Ecto neural progenitor cell (in vitro differentiated cells): ENCODE data around the gene PDK1.

Experiments
- DNase-seq: peaks from one replicate; pipeline ENCODE4 v3.0.0-alpha.2; 2018; ENCODE audit warnings: low spot score

Gene PDK1

DNA sequence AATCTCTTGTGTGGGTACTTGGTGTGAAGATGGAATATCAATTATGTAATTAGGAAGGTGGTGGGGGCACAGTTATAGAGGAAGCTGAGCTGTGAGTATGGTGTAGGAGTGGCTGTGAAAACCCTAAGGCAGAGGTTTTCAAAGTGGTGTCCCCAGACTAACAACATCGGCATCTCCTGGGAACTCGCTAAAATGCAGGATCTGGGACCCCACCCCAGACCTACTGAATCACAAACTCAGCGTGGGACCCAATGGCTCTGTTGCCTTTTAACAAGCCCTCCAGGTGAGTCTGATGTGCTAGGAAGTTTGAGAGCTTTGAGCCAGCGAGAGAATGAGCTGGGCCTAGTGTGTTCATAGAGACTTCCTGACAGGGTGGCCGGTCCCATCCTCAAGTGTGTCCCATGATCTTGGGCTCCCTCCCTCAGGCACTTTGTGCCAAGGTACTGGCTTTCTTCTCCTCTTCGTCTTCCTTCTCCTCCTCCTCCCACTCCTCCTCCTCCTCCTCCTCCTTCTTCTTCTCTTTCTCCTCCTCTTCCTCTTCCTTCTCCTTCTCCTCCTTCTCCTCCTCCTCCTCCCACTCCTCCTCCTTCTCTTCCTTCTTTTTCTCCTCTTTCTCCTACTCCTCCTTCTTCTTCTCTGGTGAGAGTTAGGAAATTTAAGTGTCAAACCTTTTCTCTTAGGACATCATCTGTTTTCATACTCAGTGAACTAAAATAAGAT, 86.6 kb downstream of the PDK1 start:
- no peak for DNase-seq

DNA sequence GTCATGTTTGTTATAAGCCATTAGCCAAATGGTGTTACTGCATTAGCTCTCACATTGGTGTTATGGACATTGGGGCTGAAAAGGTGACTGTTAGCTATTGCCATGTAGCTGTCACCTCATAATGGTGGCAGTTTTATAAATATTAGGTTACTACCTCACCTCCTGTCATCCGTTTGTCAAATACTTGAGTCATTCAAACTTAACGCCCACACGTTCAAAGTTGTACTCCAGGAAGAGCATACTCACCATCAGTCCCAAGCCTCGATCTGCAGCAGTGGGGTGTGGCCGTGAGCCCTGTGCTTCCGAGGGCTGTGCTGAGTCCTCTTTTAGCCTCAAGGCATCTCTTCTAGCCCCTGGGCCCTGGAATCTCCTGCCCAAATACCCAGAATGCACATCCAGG, 87.3 kb downstream of the PDK1 start:
- no peak for DNase-seq

DNA sequence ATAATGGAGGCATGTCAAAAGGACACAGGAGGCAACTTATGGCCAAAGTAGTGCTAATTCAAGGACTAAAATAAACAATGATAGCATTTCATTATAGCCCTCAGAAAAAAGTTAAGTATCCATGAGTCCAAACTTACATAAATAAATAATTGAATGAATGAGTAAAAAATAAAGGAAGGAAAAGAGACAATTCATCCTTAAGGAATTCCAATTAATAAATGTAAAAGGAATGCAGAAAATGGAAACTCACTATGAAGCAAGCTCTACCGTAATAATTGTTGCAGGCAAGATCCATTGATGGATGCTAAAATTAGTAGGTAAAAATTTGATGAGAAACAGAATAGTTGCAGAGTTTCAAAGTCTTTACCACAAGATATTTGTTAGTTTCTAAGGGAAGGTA, 91.5 kb downstream of the PDK1 start:
- no peak for DNase-seq

DNA sequence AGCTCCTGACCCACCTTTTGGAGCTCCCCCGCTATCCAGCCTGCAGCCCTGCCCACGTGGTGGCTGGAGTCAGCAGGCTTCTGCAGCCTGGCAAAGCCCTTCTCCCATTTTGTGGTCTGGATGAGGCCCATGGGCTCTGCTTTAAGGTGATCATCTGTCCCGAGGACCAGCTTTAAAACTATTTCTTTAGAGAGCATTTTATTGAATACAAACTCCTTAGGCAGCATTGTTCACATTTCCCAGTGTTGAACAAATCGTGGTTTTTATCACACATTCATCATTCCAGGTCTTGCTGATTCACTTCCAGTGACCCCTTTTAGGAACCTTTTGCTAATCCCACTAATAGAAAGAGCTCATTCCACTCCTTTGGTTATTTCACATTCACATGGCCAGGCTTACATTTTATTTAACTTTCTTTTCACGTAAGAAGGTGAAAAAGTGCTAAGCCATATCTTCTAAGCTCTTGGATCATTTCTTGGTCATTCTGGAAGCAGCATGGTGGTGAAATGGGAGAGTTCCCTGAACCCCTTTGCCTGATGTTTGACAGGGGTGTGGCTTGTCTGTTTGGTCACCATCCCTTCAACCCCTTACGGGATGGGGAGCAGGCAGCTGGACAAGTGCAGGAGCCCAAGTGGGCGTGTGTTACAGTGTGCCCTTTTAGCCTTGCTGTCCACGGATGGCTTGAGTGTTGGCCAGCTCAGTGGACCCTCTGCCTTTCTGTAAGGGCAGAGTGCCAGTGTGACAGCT, 99.4 kb downstream of the PDK1 start:
- DNase-seq: no peak

DNA sequence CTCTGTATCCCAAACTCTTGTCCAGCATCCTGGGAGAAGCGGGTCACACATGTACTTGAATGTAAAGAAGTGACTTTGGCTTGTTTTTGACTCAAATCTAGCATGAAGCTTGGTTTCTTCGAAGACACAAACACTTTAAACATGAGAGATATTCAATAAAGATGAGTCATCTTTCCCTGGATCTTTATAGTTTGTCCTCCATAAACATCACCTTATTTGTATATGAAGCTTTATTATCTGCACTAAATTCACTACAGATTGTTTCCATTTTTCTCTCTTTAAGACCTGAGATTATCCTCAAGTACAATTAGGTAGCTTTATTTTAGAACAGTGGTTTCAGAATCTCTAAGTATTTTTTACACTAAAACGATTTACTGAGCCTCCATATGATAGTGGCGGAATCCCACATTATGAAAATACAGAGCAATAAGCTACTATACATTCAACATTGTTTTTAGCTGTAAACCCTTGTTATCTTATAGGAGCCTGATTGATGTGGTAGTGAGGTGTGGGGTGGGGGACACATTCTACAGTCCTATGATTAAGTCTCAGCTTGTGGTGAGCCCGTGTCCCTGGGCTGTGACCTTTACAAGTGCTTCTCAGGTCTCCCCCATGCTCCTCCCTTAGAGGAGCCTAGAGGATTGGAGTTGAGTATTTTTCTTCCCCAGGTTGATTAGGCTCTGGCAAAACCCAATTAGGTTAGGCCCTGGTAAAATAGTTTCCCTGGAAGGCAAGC, 100.1 kb downstream of the PDK1 start:
- no peak for DNase-seq
